Liver (tissue), 9 donors: ENCODE data around the gene RNU6-1. TPM values are rescaled to one million over a fixed set of nuclear protein-coding genes. Genes with fewer than 3 reads are reported as not detected.

Experiments used
- DNase-seq: peaks from one replicate; pipeline ENCODE4 v3.0.0-alpha.2; 2017; ENCODE audit warnings: low spot score
- H3K27ac ChIP-seq, 2 donors: one replicate each; pipeline ENCODE4 v1.7.0; 2013; ENCODE audit warnings: inconsistent platforms in 2 of 2, low read length in 2 of 2, control low read depth in 1 of 2, low read depth in 1 of 2, mild to moderate bottlenecking in 1 of 2
- H3K27me3 ChIP-seq, 4 donors: one replicate each; pipeline versions ENCODE4 v1.6.1 to v1.7.0; 2013; ENCODE audit warnings: low read length in 3 of 4, inconsistent platforms in 1 of 4, mild to moderate bottlenecking in 1 of 4, moderate library complexity in 1 of 4; ENCODE audit not compliant: control insufficient read depth in 4 of 4, insufficient read depth in 4 of 4
- H3K36me3 ChIP-seq, 4 donors: one replicate each; pipeline versions ENCODE4 v1.6.1 to v1.7.0; 2013; ENCODE audit warnings: low read length in 3 of 4, mild to moderate bottlenecking in 3 of 4, low read depth in 1 of 4, moderate library complexity in 1 of 4; ENCODE audit not compliant: control insufficient read depth in 4 of 4, insufficient read depth in 3 of 4
- H3K4me1 ChIP-seq, 4 donors: one replicate each; pipeline versions ENCODE4 v1.6.1 to v1.7.0; 2013; ENCODE audit warnings: low read length in 3 of 4, mild to moderate bottlenecking in 3 of 4, moderate library complexity in 1 of 4; ENCODE audit not compliant: control insufficient read depth in 4 of 4, insufficient read depth in 4 of 4
- H3K4me3 ChIP-seq, 3 donors: one replicate each; pipeline versions ENCODE4 v1.6.1 to v1.7.0; 2013; ENCODE audit warnings: low read length in 3 of 3, control low read depth in 1 of 3, low read depth in 1 of 3, mild to moderate bottlenecking in 1 of 3
- H3K9ac ChIP-seq, 2 donors: one replicate each; pipeline ENCODE4 v1.7.0; 2013; ENCODE audit warnings: low read length in 2 of 2, mild to moderate bottlenecking in 2 of 2, moderate library complexity in 2 of 2, control low read depth in 1 of 2, low read depth in 1 of 2
- H3K9me3 ChIP-seq, 4 donors: one replicate each; pipeline versions ENCODE4 v1.6.1 to v1.7.0; 2013; ENCODE audit warnings: low read length in 3 of 4; ENCODE audit not compliant: control insufficient read depth in 4 of 4
- EGR1 ChIP-seq, 2 donors: IDR thresholded peaks; 2 replicates each; pipeline ENCODE4 v1.6.1; 2016 to 2018; ENCODE audit warnings: antibody characterized with exemption in 2 of 2, low read depth in 2 of 2
- HNF4A ChIP-seq, 2 donors: conservative IDR thresholded peaks; 2 replicates each; pipeline ENCODE4 v1.6.1; 2016; ENCODE audit warnings: antibody characterized with exemption in 2 of 2, mild to moderate bottlenecking in 2 of 2
- JUND ChIP-seq, 2 donors: IDR thresholded peaks; 2 replicates each; pipeline ENCODE4 v1.6.1; 2016; ENCODE audit warnings: antibody characterized with exemption in 2 of 2
- SP1 ChIP-seq: IDR thresholded peaks from 2 replicates; pipeline ENCODE4 v1.6.1; 2018; ENCODE audit warnings: antibody characterized with exemption, mild to moderate bottlenecking
- TAF1 ChIP-seq: conservative IDR thresholded peaks from 2 replicates; pipeline ENCODE4 v1.6.1; 2016; ENCODE audit warnings: antibody characterized with exemption, mild to moderate bottlenecking
- YY1 ChIP-seq: IDR thresholded peaks from 2 replicates; pipeline ENCODE4 v1.6.1; 2016; ENCODE audit warnings: antibody characterized with exemption, mild to moderate bottlenecking
- WGBS: extraction: QIAGEN DNeasy Blood & Tissue Kit; methylation state at CpG from one replicate; pipeline ENCODE4 v1.1.7; 2013; 5-methylcytosine and 5-hydroxymethylcytosine counted together
- polyA plus RNA-seq, 2 donors: library from polyadenylated mRNA; stranded (reverse) in 1 of 2; unstranded in 1 of 2; fragments of 200-250 nt in 1 of 2; fragments of >200 nt in 1 of 2; fragmentation: Nextera tagmentation in 1 of 2; extraction: Ambion mirVana in 1 of 2; gene quantifications; one replicate each; pipeline versions ENCODE4 v1.2.1 to v1.2.3, GENCODE V29; 2013 to 2015
- total RNA-seq, 2 donors: library from RNA; depleted of rRNA; stranded (reverse); fragments of >200 nt; gene quantifications; one replicate each; pipeline ENCODE4 v1.2.3, GENCODE V29; 2014
- TF ChIP-seq, protein P1 (sequence below): IDR thresholded peaks from 2 replicates; pipeline ENCODE4 v1.6.1; 2016; ENCODE audit warnings: antibody characterized with exemption
- TF ChIP-seq, protein P2 (sequence below): IDR thresholded peaks from 2 replicates; pipeline ENCODE4 v1.6.1; 2016; ENCODE audit warnings: antibody characterized with exemption
- TF ChIP-seq, protein P3 (sequence below): IDR thresholded peaks from 2 replicates; pipeline ENCODE4 v1.6.1; 2016; ENCODE audit warnings: antibody characterized with exemption
- TF ChIP-seq, protein P4 (sequence below): IDR thresholded peaks from 2 replicates; pipeline ENCODE4 v1.6.1; 2016; ENCODE audit warnings: antibody characterized with exemption, mild to moderate bottlenecking
- donor health status: healthy.
- donor health status: healthy.
- donor health status: healthy.
- donor health status: healthy.
- donor health status: healthy.

Gene RNU6-1
- total and polyA plus RNA-seq, 4 donors, result not detected

DNA sequence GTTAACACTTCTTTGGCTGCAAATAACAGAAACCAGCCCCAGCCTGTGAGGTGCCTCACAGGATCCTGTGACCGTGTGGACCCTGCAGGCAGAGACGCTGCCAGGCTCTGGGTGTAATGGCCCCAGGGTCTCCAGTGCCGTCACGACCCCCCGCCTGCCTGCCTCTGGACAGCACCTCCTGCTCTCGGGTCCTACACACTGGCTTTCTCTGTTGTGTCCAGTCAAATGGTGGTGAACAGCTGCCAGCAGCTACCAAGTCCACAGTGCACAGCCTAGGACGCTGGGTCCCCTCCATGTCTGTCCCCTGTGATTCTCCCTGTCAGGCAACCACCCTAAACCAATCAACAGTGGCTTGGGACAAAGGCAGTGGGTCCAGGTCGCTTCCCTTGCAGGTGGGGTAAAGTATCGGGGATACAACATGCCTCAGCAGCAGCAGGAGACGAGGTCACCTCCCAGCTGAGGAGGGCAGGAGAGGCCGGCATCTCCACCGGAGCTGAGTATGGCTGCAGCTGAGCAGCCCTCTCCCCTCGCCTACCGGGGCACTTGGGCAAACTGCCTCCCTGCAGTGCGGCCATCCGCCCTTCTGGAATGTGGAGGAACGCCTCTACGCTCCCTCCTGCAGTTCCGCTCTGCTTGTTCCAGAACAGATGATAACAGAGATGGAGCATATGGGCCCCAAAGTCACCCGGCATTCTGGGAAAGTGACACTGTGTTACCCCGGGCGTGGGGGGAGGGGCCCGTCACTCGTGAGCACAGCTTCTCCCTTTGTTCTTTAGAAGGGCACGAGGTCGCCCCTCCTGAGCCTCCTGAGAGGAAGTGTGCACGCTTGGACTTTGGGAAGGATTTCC is 35.6 kb downstream of the RNU6-1 start (continued):
- TF ChIP-seq, protein P1, sequence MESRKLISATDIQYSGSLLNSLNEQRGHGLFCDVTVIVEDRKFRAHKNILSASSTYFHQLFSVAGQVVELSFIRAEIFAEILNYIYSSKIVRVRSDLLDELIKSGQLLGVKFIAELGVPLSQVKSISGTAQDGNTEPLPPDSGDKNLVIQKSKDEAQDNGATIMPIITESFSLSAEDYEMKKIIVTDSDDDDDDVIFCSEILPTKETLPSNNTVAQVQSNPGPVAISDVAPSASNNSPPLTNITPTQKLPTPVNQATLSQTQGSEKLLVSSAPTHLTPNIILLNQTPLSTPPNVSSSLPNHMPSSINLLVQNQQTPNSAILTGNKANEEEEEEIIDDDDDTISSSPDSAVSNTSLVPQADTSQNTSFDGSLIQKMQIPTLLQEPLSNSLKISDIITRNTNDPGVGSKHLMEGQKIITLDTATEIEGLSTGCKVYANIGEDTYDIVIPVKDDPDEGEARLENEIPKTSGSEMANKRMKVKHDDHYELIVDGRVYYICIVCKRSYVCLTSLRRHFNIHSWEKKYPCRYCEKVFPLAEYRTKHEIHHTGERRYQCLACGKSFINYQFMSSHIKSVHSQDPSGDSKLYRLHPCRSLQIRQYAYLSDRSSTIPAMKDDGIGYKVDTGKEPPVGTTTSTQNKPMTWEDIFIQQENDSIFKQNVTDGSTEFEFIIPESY, result no peak
- TF ChIP-seq, protein P2, sequence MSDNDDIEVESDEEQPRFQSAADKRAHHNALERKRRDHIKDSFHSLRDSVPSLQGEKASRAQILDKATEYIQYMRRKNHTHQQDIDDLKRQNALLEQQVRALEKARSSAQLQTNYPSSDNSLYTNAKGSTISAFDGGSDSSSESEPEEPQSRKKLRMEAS, result no peak

DNA sequence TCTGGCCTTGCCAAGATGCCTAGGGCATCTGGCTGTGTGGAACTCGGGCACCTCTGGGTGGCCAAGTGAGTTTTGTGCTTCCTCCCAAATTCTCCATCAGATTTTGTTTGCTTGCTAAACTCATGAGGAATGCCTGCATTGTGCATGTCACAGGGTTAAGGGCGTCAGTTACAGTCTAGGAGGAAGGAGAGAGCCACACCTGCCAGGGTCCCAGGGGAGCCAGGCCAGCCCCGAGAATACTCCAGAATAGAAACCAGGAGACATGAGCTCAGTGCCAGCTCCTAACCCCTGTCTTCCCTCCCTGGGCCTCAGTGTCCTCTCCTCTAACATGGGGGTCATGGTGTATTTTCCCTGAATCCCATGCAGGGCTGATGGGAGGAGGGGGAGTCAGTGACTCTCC is 36.5 kb downstream of the RNU6-1 start:
- Histone ChIP-seq H3K4me3 (no peak overlapping the region), H3K27me3 (no peaks in the 10 kb centered on the region), H3K4me1 (no peaks in the 10 kb centered on the region), H3K36me3 (peaks cover 0 to 8% (median 2%) of the 10 kb centered on the region in 4 donors), H3K9ac (no peak overlapping the region), H3K27ac (no peak overlapping the region), H3K9me3 (no peaks in the 10 kb centered on the region)
- WGBS, result 98% methylated on average over 3 of the region's 3 CpGs
- TF ChIP-seq, protein P3, sequence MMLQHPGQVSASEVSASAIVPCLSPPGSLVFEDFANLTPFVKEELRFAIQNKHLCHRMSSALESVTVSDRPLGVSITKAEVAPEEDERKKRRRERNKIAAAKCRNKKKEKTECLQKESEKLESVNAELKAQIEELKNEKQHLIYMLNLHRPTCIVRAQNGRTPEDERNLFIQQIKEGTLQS, result no peak
- TF ChIP-seq TAF1, result no peak
- TF ChIP-seq YY1, result no peak
- no peak for TF ChIP-seq EGR1 (IDR thresholded peaks at IDR 0.05; ENCODE audit: low read depth in 2 of 2)
- no peak for TF ChIP-seq JUND (IDR thresholded peaks at IDR 0.05)
- TF ChIP-seq, protein P4, sequence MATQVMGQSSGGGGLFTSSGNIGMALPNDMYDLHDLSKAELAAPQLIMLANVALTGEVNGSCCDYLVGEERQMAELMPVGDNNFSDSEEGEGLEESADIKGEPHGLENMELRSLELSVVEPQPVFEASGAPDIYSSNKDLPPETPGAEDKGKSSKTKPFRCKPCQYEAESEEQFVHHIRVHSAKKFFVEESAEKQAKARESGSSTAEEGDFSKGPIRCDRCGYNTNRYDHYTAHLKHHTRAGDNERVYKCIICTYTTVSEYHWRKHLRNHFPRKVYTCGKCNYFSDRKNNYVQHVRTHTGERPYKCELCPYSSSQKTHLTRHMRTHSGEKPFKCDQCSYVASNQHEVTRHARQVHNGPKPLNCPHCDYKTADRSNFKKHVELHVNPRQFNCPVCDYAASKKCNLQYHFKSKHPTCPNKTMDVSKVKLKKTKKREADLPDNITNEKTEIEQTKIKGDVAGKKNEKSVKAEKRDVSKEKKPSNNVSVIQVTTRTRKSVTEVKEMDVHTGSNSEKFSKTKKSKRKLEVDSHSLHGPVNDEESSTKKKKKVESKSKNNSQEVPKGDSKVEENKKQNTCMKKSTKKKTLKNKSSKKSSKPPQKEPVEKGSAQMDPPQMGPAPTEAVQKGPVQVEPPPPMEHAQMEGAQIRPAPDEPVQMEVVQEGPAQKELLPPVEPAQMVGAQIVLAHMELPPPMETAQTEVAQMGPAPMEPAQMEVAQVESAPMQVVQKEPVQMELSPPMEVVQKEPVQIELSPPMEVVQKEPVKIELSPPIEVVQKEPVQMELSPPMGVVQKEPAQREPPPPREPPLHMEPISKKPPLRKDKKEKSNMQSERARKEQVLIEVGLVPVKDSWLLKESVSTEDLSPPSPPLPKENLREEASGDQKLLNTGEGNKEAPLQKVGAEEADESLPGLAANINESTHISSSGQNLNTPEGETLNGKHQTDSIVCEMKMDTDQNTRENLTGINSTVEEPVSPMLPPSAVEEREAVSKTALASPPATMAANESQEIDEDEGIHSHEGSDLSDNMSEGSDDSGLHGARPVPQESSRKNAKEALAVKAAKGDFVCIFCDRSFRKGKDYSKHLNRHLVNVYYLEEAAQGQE, result no peak
- no peak for DNase-seq

DNA sequence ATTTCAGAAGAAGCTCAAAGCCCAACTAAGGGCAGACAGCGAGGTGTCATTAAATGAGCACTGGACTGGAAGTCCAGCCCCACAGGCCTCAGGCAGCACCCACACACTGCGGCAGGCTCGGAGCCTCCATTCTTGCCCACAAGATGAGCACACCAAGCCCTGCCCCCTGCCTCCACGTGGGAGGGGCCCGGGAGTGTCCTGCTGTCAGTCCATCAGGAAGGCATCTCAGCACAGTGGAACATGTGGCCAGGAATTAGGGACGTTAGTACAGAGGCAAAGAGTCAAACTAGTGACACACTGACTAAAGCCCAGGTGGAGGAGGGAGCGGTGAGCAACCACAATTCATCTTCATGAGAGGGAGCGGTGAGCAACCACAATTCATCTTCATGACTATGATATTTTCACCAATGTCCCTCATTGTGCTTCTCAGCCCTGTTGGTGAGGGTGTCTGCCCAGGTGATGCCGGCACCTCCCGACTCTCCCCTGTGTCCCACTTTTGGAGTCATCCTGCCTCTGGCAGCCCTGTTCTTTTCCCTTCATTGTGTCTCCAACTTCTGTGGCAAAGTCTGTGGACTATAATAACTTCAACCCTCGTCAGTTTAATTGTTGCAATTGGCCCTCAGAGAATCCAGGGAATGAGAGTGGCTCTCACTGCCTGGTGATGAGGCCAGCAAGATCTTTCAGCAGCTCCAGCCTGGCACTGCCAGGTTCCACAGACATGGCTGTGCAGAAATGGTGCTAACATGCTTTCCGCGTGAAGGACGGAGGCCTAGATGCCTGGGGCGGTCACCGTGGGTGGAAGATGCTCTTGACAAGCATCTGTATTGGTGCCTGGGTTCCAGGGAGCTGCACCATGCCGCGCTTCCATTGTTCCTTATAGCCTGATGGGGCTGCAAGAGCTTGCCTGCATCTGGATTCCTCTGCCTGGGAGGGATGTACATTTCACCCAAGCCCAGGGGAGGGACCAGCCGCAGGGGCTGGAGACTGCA is 37.6 kb downstream of the RNU6-1 start:
- no peak for DNase-seq

More for the DNA sequence above, 37.6 kb downstream of the RNU6-1 start:
- Histone ChIP-seq H3K36me3 (peaks cover 0 to 2% (median 1%) of the 10 kb centered on the region in 4 donors), H3K4me1 (no peaks in the 10 kb centered on the region), H3K27me3 (no peaks in the 10 kb centered on the region), H3K9me3 (no peaks in the 10 kb centered on the region), H3K9ac (no peak overlapping the region), H3K27ac (no peak overlapping the region), H3K4me3 (no peak overlapping the region)
- TF ChIP-seq SP1 (no peak), HNF4A (conservative IDR thresholded peaks at IDR 0.05) (no peak), YY1 (no peak), JUND (IDR thresholded peaks at IDR 0.05) (no peak)
- TF ChIP-seq, protein P2, result no peak
- WGBS, result 89% methylated on average over 19 of the region's 19 CpGs
